Measurements from ENCODE around the gene DIAPH2.

DIAPH2 gene

GRCh38 chrX:97284531-97284930, 599.9 kb downstream of the DIAPH2 start:
- Histone ChIP-seq H3K4me3 (ENCODE audit: low read depth, low read length) (no peak overlapping the region), H3K27me3 (no peaks in the 10 kb centered on the region), H3K9me3 (no peaks in the 10 kb centered on the region), H3K4me1 (no peaks in the 10 kb centered on the region), H3K36me3 (no peaks in the 10 kb centered on the region)
- TF ChIP-seq CTCF (IDR thresholded peaks at IDR 0.05; ENCODE audit: low read depth, low read length) = no peak
- DNase-seq = no peak

- DNase-seq = no peak
- H3K27me3 ChIP-seq = no peaks in the 10 kb centered on the region
- H3K4me3 ChIP-seq (ENCODE audit: low read depth, low read length) = no peak overlapping the region
- no peaks in the 10 kb centered on the region for H3K36me3 ChIP-seq
- no peak for TF ChIP-seq CTCF (IDR thresholded peaks at IDR 0.05; ENCODE audit: low read depth, low read length)
- H3K9me3 ChIP-seq = no peaks in the 10 kb centered on the region
- no peaks in the 10 kb centered on the region for H3K4me1 ChIP-seq
Measured at GRCh38 chrX:97290199-97290598, 605.6 kb downstream of the DIAPH2 start.

DNA sequence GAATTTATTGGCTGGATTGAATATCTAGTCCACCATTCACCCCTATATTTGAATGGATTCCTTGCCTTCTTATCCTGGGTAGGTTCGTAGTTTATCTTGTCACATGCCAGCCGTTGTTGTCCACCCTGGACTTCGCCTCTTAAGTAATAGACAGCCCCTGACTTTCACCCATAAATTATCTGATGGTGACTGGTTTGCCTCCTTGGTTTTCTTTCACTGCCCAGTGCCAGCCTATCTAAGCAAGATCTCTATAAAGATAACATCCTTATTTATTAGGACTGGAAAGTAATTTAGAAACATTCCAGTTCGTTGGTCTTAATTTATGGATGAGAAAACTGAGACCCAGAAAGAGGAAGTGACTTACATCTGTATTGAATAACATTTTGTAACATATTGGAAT, 609.4 kb downstream of the DIAPH2 start:
- H3K36me3 ChIP-seq = no peaks in the 10 kb centered on the region
- no peaks in the 10 kb centered on the region for H3K4me1 ChIP-seq
- H3K27me3 ChIP-seq = no peaks in the 10 kb centered on the region
- no peak overlapping the region for H3K4me3 ChIP-seq (ENCODE audit: low read depth, low read length)
- H3K9me3 ChIP-seq = no peaks in the 10 kb centered on the region
- TF ChIP-seq CTCF (IDR thresholded peaks at IDR 0.05; ENCODE audit: low read depth, low read length) = no peak
- no peak for DNase-seq

GRCh38 chrX:97295954-97296353, 611.3 kb downstream of the DIAPH2 start:
- H3K4me1 ChIP-seq = no peaks in the 10 kb centered on the region
- no peak overlapping the region for H3K4me3 ChIP-seq (ENCODE audit: low read depth, low read length)
- H3K9me3 ChIP-seq = no peaks in the 10 kb centered on the region
- DNase-seq = no peak
- no peak for TF ChIP-seq CTCF (IDR thresholded peaks at IDR 0.05; ENCODE audit: low read depth, low read length)
- H3K27me3 ChIP-seq = no peaks in the 10 kb centered on the region
- no peaks in the 10 kb centered on the region for H3K36me3 ChIP-seq

DNA sequence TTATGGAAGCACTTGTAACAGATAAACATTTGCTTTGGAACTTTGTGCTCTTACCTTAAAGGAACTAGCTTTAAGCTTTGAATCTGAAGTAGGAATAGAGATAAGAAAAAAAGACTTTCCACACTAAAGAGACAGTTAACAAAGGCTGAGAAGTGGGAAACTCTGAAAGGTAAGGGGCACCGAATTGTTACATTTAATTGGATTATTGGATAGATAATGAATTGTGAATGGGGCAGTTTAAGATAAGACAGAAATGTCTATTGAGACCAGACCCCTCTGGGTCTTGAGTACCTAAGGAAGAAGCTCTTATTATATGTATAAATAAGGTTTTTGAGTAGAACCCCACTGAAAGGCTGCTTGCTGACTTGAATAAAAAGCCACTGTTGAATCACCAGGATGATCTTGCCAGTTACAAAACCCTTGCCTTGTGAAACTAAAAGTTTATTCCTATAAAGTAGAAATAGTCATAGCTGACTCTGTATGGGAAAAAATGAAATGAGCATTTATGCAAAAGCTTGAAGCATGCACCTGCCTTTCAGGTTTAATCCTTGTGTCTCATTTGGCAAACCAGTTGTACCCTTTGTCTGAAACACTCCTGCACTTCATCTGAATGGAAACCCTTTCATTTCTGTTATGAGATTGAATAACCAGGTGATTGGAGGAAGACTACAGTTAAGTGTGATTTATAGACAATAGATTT, 622.3 kb downstream of the DIAPH2 start:
- no peak for TF ChIP-seq CTCF (IDR thresholded peaks at IDR 0.05; ENCODE audit: low read depth, low read length)
- Histone ChIP-seq H3K27me3 (no peaks in the 10 kb centered on the region), H3K4me1 (no peaks in the 10 kb centered on the region), H3K4me3 (ENCODE audit: low read depth, low read length) (no peak overlapping the region), H3K36me3 (no peaks in the 10 kb centered on the region), H3K9me3 (no peaks in the 10 kb centered on the region)
- DNase-seq = no peak

GRCh38 chrX:97308171-97308570, 623.5 kb downstream of the DIAPH2 start:
- no peak for TF ChIP-seq CTCF (IDR thresholded peaks at IDR 0.05; ENCODE audit: low read depth, low read length)
- H3K4me1 ChIP-seq = no peaks in the 10 kb centered on the region
- no peaks in the 10 kb centered on the region for H3K9me3 ChIP-seq
- DNase-seq = no peak
- H3K27me3 ChIP-seq = no peaks in the 10 kb centered on the region
- no peak overlapping the region for H3K4me3 ChIP-seq (ENCODE audit: low read depth, low read length)
- H3K36me3 ChIP-seq = no peaks in the 10 kb centered on the region
